ENCODE measurements around the gene MCM9.

DNA sequence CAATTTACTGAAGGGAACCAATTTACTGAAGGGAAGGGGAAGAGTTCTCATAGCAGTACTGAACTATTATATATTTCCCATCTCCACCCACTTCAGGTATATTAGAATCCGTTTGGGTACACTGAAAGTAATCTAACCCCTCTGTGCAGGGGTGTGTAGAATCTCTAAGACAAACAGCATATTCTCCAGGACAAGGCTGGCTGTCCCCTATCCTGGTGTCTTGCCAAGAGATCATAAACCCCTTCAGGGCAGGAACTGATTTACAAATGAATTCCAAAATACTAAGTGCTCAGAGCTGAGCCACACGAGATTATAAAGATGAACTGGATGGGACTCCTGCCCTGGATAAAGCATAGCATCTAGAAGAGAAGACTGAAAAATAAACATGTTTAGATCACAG lies 31.8 kb downstream of the MCM9 start:
- TF ChIP-seq, protein P1, sequence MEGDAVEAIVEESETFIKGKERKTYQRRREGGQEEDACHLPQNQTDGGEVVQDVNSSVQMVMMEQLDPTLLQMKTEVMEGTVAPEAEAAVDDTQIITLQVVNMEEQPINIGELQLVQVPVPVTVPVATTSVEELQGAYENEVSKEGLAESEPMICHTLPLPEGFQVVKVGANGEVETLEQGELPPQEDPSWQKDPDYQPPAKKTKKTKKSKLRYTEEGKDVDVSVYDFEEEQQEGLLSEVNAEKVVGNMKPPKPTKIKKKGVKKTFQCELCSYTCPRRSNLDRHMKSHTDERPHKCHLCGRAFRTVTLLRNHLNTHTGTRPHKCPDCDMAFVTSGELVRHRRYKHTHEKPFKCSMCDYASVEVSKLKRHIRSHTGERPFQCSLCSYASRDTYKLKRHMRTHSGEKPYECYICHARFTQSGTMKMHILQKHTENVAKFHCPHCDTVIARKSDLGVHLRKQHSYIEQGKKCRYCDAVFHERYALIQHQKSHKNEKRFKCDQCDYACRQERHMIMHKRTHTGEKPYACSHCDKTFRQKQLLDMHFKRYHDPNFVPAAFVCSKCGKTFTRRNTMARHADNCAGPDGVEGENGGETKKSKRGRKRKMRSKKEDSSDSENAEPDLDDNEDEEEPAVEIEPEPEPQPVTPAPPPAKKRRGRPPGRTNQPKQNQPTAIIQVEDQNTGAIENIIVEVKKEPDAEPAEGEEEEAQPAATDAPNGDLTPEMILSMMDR (conservative IDR thresholded peaks at IDR 0.05 in 1 of 2, IDR thresholded peaks at IDR 0.05 in 1 of 2; ENCODE audit: low read depth in 1 of 2, low read length in 2 of 2) = no peak
- no peak for TF ChIP-seq EZH2 (IDR thresholded peaks at IDR 0.05; ENCODE audit: low read length, missing control alignments)
